ENCODE measurements around the gene NTRK3. TPM values are rescaled to one million over a fixed set of nuclear protein-coding genes. Genes with fewer than 3 reads are reported as not detected.
A peak's percentile ranks its signal among the peaks of the same experiment; 100 is the strongest.

The NTRK3 gene
- total RNA-seq, 1 experiment from 2014 or later, result not detected

DNA sequence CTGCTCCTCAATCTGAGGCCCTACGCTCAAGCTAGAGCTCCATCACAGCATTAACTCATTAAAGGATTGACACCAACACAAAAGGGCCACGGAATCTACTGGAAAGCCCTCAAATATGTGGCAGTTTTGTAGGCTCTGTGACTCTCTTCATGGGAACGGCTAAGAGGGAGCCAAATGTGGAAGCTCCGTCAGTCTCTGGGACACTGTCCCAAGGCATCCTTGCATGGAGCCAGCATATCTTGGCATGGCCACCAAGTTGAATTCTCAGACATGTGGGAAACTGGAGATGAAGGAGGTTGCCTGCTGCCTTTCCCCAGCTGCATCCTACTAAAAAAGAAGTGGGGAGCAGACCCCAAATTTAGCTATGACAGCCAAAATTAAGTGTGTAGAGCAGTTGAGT lies 296.9 kb downstream of the NTRK3 start:
- ChIA-PET CTCF (no interaction called here), POLR2A (no interaction called here)
- no peak overlapping the region for H3K4me3 ChIP-seq (ENCODE audit: low read depth, low read length)
- intact Hi-C loops (cut with micrococcal nuclease; ENCODE audit: unreplicated experiment), result no loop called here
- Mint-ChIP-seq H3K4me1 (ENCODE audit: low read depth, unreplicated experiment) (no peaks in the 10 kb centered on the region), H3K4me3 (ENCODE audit: unreplicated experiment) (no peak overlapping the region), H3K27me3 (ENCODE audit: insufficient read depth, unreplicated experiment) (peaks cover 23% of the 10 kb centered on the region), H3K27ac (ENCODE audit: unreplicated experiment) (no peak overlapping the region), H3K9me3 (ENCODE audit: unreplicated experiment) (no peaks in the 10 kb centered on the region), H3K36me3 (ENCODE audit: insufficient read depth, unreplicated experiment) (no peaks in the 10 kb centered on the region)
- no peaks in the 10 kb centered on the region for H3K4me1 ChIP-seq
- no peaks in the 10 kb centered on the region for H3K9me3 ChIP-seq
- no TSS peak for BruUV-seq (replicated peaks)
- no peak for TF ChIP-seq CTCF (IDR thresholded peaks at IDR 0.05; ENCODE audit: insufficient read depth in 1 of 2, low read depth in 1 of 2, low read length in 1 of 2, severe bottlenecking in 1 of 2, unreplicated experiment in 1 of 2)
- H3K27me3 ChIP-seq (replicated peaks; ENCODE audit: control insufficient read depth, insufficient read depth, low read length), result no peaks in the 10 kb centered on the region; the same call in 1 of the 2 replicates
- H3K36me3 ChIP-seq (ENCODE audit: control insufficient read depth, insufficient read depth, low read length), result no peaks in the 10 kb centered on the region
- DNase-seq, result no peak

- no peaks in the 10 kb centered on the region for H3K36me3 Mint-ChIP-seq (ENCODE audit: insufficient read depth, unreplicated experiment)
- no peaks in the 10 kb centered on the region for H3K9me3 Mint-ChIP-seq (ENCODE audit: unreplicated experiment)
- DNase-seq, result peak in 1 of 2 experiments; percentile 24
- Histone ChIP-seq H3K27me3 (replicated peaks; ENCODE audit: control insufficient read depth, insufficient read depth, low read length) (no peaks in the 10 kb centered on the region; the same call in 1 of the 2 replicates), H3K4me1 (no peaks in the 10 kb centered on the region), H3K36me3 (ENCODE audit: control insufficient read depth, insufficient read depth, low read length) (no peaks in the 10 kb centered on the region), H3K9me3 (no peaks in the 10 kb centered on the region), H3K4me3 (ENCODE audit: low read depth, low read length) (no peak overlapping the region)
- no peaks in the 10 kb centered on the region for H3K4me1 Mint-ChIP-seq (ENCODE audit: low read depth, unreplicated experiment)
- BruUV-seq (replicated peaks), result no TSS peak
- intact Hi-C loops (cut with micrococcal nuclease; ENCODE audit: unreplicated experiment), result no loop called here
- POLR2A ChIA-PET, result no interaction called here
- no peak overlapping the region for H3K4me3 Mint-ChIP-seq (ENCODE audit: unreplicated experiment)
- no peak for TF ChIP-seq CTCF (IDR thresholded peaks at IDR 0.05; ENCODE audit: insufficient read depth in 1 of 2, low read depth in 1 of 2, low read length in 1 of 2, severe bottlenecking in 1 of 2, unreplicated experiment in 1 of 2)
- CTCF ChIA-PET, result no interaction called here
- peaks cover 26% of the 10 kb centered on the region for H3K27me3 Mint-ChIP-seq (ENCODE audit: insufficient read depth, unreplicated experiment)
- no peak overlapping the region for H3K27ac Mint-ChIP-seq (ENCODE audit: unreplicated experiment)
These were observed 297.5 kb downstream of the NTRK3 start for GRCh38 chr15:87959080-87959479.

GRCh38 chr15:87955284-87955909 lies 301.1 kb downstream of the NTRK3 start:
- Mint-ChIP-seq H3K9me3 (ENCODE audit: unreplicated experiment) (no peaks in the 10 kb centered on the region), H3K4me1 (ENCODE audit: low read depth, unreplicated experiment) (no peaks in the 10 kb centered on the region), H3K27me3 (ENCODE audit: insufficient read depth, unreplicated experiment) (peaks cover 40% of the 10 kb centered on the region), H3K36me3 (ENCODE audit: insufficient read depth, unreplicated experiment) (no peaks in the 10 kb centered on the region), H3K4me3 (ENCODE audit: unreplicated experiment) (no peak overlapping the region), H3K27ac (ENCODE audit: unreplicated experiment) (no peak overlapping the region)
- Histone ChIP-seq H3K4me3 (ENCODE audit: low read depth, low read length) (no peak overlapping the region), H3K9me3 (no peaks in the 10 kb centered on the region), H3K4me1 (no peaks in the 10 kb centered on the region), H3K36me3 (ENCODE audit: control insufficient read depth, insufficient read depth, low read length) (no peaks in the 10 kb centered on the region), H3K27me3 (replicated peaks; ENCODE audit: control insufficient read depth, insufficient read depth, low read length) (no peaks in the 10 kb centered on the region)
- TF ChIP-seq CTCF (IDR thresholded peaks at IDR 0.05; ENCODE audit: insufficient read depth in 1 of 2, low read depth in 1 of 2, low read length in 1 of 2, severe bottlenecking in 1 of 2, unreplicated experiment in 1 of 2), result no peak
- ChIA-PET CTCF (no interaction called here), POLR2A (no interaction called here)
- BruUV-seq (replicated peaks), result no TSS peak
- intact Hi-C loops (cut with micrococcal nuclease; ENCODE audit: unreplicated experiment), result no loop called here
- no peak for DNase-seq

Data from Caco-2 (cell line).